HepG2 (cell line): ENCODE data around the gene MAP1B. TPM values are rescaled to one million over a fixed set of nuclear protein-coding genes. Genes with fewer than 3 reads are reported as not detected.

Experiments
- ATAC-seq: fragments of 200-7000 bp; cut with Tn5 transposase; 3 replicates; pipeline ENCODE4 v1.9.1; 2020; ENCODE audit warnings: mild to moderate bottlenecking, moderate library complexity
- BruUV-seq: library from RNA; stranded (reverse); fragments of 400-500 nt; replicated peaks from 2 replicates; lab custom pipeline; 2021; lab: Mats Ljungman, UMichigan
- CTCF ChIA-PET: fragments of 300-600 bp; formaldehyde crosslinking; extraction: SDS; loops from one replicate; lab custom pipeline; 2021; ENCODE audit warnings: low total read pairs, inconsistent platforms, low intra/inter-chr PET ratio; lab: Yijun Ruan, JAX
- POLR2A ChIA-PET: fragments of 350-600 bp; sonication (Branson Sonifier 250); formaldehyde crosslinking; loops from one replicate; lab custom pipeline; 2020; ENCODE audit warnings: antibody characterized with exemption, inconsistent platforms; lab: Yijun Ruan, JAX
- DNase-seq: peaks from one replicate; pipeline ENCODE4 v3.0.0-alpha.2; 2015; ENCODE audit warnings: low spot score
- FAIRE-seq: peaks from 3 replicates; lab custom pipeline; 2011; peaks lifted over from hg19 to GRCh38; lab: Jason Lieb, UNC
- H2AFZ ChIP-seq: one replicate; pipeline ENCODE4 v1.6.1; 2011; ENCODE audit warnings: low read length, inconsistent platforms
- H3K27ac ChIP-seq: fragments of 300-600 bp; 3 replicates; pipeline ENCODE4 v1.8.0; 2011; ENCODE audit warnings: mixed run types, mild to moderate bottlenecking, mixed read lengths, low read length, inconsistent platforms; ENCODE audit not compliant: insufficient read depth; ENCODE audit errors: extremely low read length
- H3K27me3 ChIP-seq, 2 experiments: fragments of 200-600 bp in 1 of 2; 2 replicates in 1 of 2; 3 replicates in 1 of 2; pipeline versions ENCODE4 v1.6.0 to v1.8.0; 2011; ENCODE audit warnings: low read length in 2 of 2, mild to moderate bottlenecking in 2 of 2, moderate library complexity in 2 of 2, inconsistent platforms in 1 of 2; ENCODE audit not compliant: insufficient read depth in 2 of 2, control insufficient read depth in 1 of 2
- H3K36me3 ChIP-seq, 2 experiments: fragments of 200-600 bp in 1 of 2; replicated peaks in 1 of 2; 2 replicates in 1 of 2; 3 replicates in 1 of 2; pipeline versions ENCODE4 v1.5.1 to v1.8.0; 2011; ENCODE audit warnings: low read length in 2 of 2, inconsistent platforms in 1 of 2; ENCODE audit not compliant: insufficient read depth in 2 of 2, control insufficient read depth in 1 of 2
- H3K4me1 ChIP-seq: 2 replicates; pipeline ENCODE4 v1.5.1; 2012; ENCODE audit warnings: low read length, inconsistent platforms; ENCODE audit not compliant: insufficient read depth
- H3K4me2 ChIP-seq: 2 replicates; pipeline ENCODE4 v1.6.0; 2011; ENCODE audit warnings: low read depth, low read length, inconsistent platforms
- H3K4me3 ChIP-seq, 3 experiments: fragments of 200-600 bp in 1 of 3; sonication (generic), shearing (Covaris generic) in 1 of 3; replicated peaks in 1 of 3; 2 replicates each; pipeline ENCODE4 v1.5.1; 2011 to 2016; ENCODE audit warnings: low read length in 3 of 3, inconsistent platforms in 2 of 3, low read depth in 2 of 3, mild to moderate bottlenecking in 2 of 3, control low read depth in 1 of 3, mixed read lengths in 1 of 3; ENCODE audit not compliant: insufficient read depth in 1 of 3
- H3K79me2 ChIP-seq: one replicate; pipeline ENCODE4 v1.6.1; 2011; ENCODE audit warnings: low read length, inconsistent platforms; ENCODE audit not compliant: insufficient read depth
- H3K9ac ChIP-seq: 2 replicates; pipeline ENCODE4 v1.6.0; 2011; ENCODE audit warnings: mild to moderate bottlenecking, low read depth, low read length, inconsistent platforms; ENCODE audit not compliant: insufficient read depth
- H3K9me3 ChIP-seq: 2 replicates; pipeline ENCODE4 v1.5.1; 2012; ENCODE audit warnings: mild to moderate bottlenecking, low read length
- H4K20me1 ChIP-seq: 2 replicates; pipeline ENCODE4 v1.6.0; 2011; ENCODE audit warnings: inconsistent platforms, mild to moderate bottlenecking, low read length, moderate library complexity; ENCODE audit not compliant: insufficient read depth
- BORCS8-MEF2B ChIP-seq: sonication (generic); formaldehyde crosslinking; IDR thresholded peaks from 2 replicates; pipeline ENCODE4 v1.8.0; 2022; ENCODE audit warnings: mild to moderate bottlenecking, missing genetic modification reagents
- CREBL2 ChIP-seq: sonication (generic); formaldehyde crosslinking; IDR thresholded peaks from 2 replicates; pipeline ENCODE4 v1.8.1; 2023; ENCODE audit warnings: missing genetic modification reagents, mild to moderate bottlenecking, borderline replicate concordance
- DPF2 ChIP-seq: sonication (generic); formaldehyde crosslinking; IDR thresholded peaks from 2 replicates; pipeline ENCODE4 v1.4.0; 2020; ENCODE audit warnings: mild to moderate bottlenecking, low read depth, missing genetic modification reagents, borderline replicate concordance
- JARID2 ChIP-seq: sonication (generic); formaldehyde crosslinking; IDR thresholded peaks from 2 replicates; pipeline ENCODE4 v1.8.1; 2023; ENCODE audit warnings: missing genetic modification reagents, inconsistent platforms; ENCODE audit not compliant: insufficient replicate concordance
- MED8 ChIP-seq: sonication (generic); formaldehyde crosslinking; IDR thresholded peaks from 2 replicates; pipeline ENCODE4 v1.8.1; 2023; ENCODE audit warnings: mild to moderate bottlenecking, missing genetic modification reagents; ENCODE audit not compliant: insufficient replicate concordance
- MYNN ChIP-seq: sonication (generic); formaldehyde crosslinking; IDR thresholded peaks from 2 replicates; pipeline ENCODE4 v1.4.0; 2020; ENCODE audit warnings: mild to moderate bottlenecking, low read depth, missing genetic modification reagents
- NR2F6 ChIP-seq, 2 experiments: IDR thresholded peaks; 2 replicates each; pipeline ENCODE4 v1.6.1; 2016; ENCODE audit warnings: antibody characterized with exemption in 1 of 2, mild to moderate bottlenecking in 1 of 2
- PATZ1 ChIP-seq: sonication (generic); formaldehyde crosslinking; IDR thresholded peaks from 2 replicates; pipeline ENCODE4 v1.4.0; 2020; ENCODE audit warnings: missing genetic modification reagents
- PCBP2 ChIP-seq: fragments of 200-400 bp; formaldehyde crosslinking; optimal IDR thresholded peaks from 2 replicates; pipeline ENCODE3; 2018; ENCODE audit warnings: low read length, low read depth; ENCODE audit not compliant: poor library complexity, severe bottlenecking
- RELA ChIP-seq: sonication (generic); formaldehyde crosslinking; IDR thresholded peaks from 2 replicates; pipeline ENCODE4 v1.4.0; 2020; ENCODE audit warnings: missing genetic modification reagents
- SAP130 ChIP-seq: IDR thresholded peaks from 2 replicates; pipeline ENCODE4 v1.6.1; 2016; ENCODE audit warnings: low read depth
- SCMH1 ChIP-seq: sonication (generic); formaldehyde crosslinking; IDR thresholded peaks from 2 replicates; pipeline ENCODE4 v1.9.0; 2021; ENCODE audit warnings: missing genetic modification reagents, mild to moderate bottlenecking, borderline replicate concordance
- ZC3H13 ChIP-seq: sonication (generic); formaldehyde crosslinking; IDR thresholded peaks from 2 replicates; pipeline ENCODE4 v1.8.1; 2023; ENCODE audit warnings: mild to moderate bottlenecking, missing genetic modification reagents, moderate library complexity
- ZFP91 ChIP-seq: sonication (generic); formaldehyde crosslinking; IDR thresholded peaks from 2 replicates; pipeline ENCODE4 v1.9.0; 2022; ENCODE audit warnings: missing genetic modification reagents, mild to moderate bottlenecking, borderline replicate concordance
- ZNF234 ChIP-seq: sonication (generic); formaldehyde crosslinking; conservative IDR thresholded peaks from 2 replicates; pipeline ENCODE4 v1.5.1; 2020; ENCODE audit warnings: mild to moderate bottlenecking, missing genetic modification reagents
- ZNF282 ChIP-seq: fragments of 450-650 bp; IDR thresholded peaks from 2 replicates; pipeline ENCODE4 v1.6.1; 2018; ENCODE audit not compliant: partially characterized antibody
- ZNF468 ChIP-seq: sonication (generic); formaldehyde crosslinking; IDR thresholded peaks from 2 replicates; pipeline ENCODE4 v1.8.0; 2022; ENCODE audit warnings: mild to moderate bottlenecking, moderate library complexity, missing genetic modification reagents
- ZNF589 ChIP-seq: sonication (generic); formaldehyde crosslinking; conservative IDR thresholded peaks from 2 replicates; pipeline ENCODE4 v1.8.0; 2022; ENCODE audit warnings: mild to moderate bottlenecking, moderate library complexity, missing genetic modification reagents
- WGBS: methylation state at CpG from one replicate; pipeline ENCODE4 v1.1.6; 2017; ENCODE audit warnings: low lambda C conversion rate; 5-methylcytosine and 5-hydroxymethylcytosine counted together
- in situ Hi-C: cut with HindIII; loops from 2 replicates; pipeline ENCODE4 v1.10.0; 2017; ENCODE audit warnings: low pct_unique_long_range_greater_than_20kb; ENCODE audit not compliant: extremely low pct_ligation_motif_present
- intact Hi-C: fragments of 100-400 bp; cut with micrococcal nuclease; formaldehyde crosslinking; loops from one replicate; pipeline ENCODE4 v1.10.0; 2022; ENCODE audit not compliant: unreplicated experiment
- polyA plus RNA-seq, 8 experiments: library from polyadenylated mRNA; depleted of rRNA in 3 of 8; stranded (reverse) in 7 of 8; unstranded in 1 of 8; fragments of >200 nt; fragmentation: Illumina TruSeq in 4 of 8; extraction: Trizol in 4 of 8; gene quantifications; 2 replicates each; pipeline versions ENCODE4 v1.2.1 to v1.2.3, GENCODE V29; 2011 to 2016; ENCODE audit warnings: low read depth in 4 of 8, missing spikeins in 1 of 8, mixed read lengths in 1 of 8; ENCODE audit not compliant: insufficient read depth in 1 of 8
- total RNA-seq, 5 experiments: library from RNA; depleted of rRNA; stranded (reverse); fragments of >200 nt; fragmentation: Illumina TruSeq; extraction: Trizol; gene quantifications; 2 replicates each; pipeline ENCODE4 v1.2.3, GENCODE V29; 2016; ENCODE audit warnings: low read depth in 1 of 5
- TF ChIP-seq, protein P1 (sequence below): sonication (generic); formaldehyde crosslinking; IDR thresholded peaks from 2 replicates; pipeline ENCODE4 v1.4.0; 2020; ENCODE audit warnings: missing genetic modification reagents, borderline replicate concordance

MAP1B gene
- total and polyA plus RNA-seq, 2 of the 13 experiments (the other 11 are each of a cell fraction or from before 2014, with no cell fraction given), result 3.3 to 6.2 TPM

- Histone ChIP-seq H4K20me1 (no peaks in the 10 kb centered on the region), H3K9ac (no peak overlapping the region), H3K36me3 (no peaks in the 10 kb centered on the region), H3K79me2 (no peaks in the 10 kb centered on the region), H2AFZ (no peak overlapping the region), H3K4me2 (no peak overlapping the region), H3K4me3 (no peak overlapping the region), H3K4me1 (no peaks in the 10 kb centered on the region), H3K27ac (no peak overlapping the region), H3K9me3 (no peaks in the 10 kb centered on the region), H3K27me3 (peaks cover 0 to 6% of the 10 kb centered on the region in 2 experiments; a peak in 1 of 5 replicates)
- TF ChIP-seq ZC3H13 (CRISPR knock-in tag) (no peak), ZNF234 (no peak), MYNN (no peak), RELA (CRISPR knock-in tag) (no peak), PATZ1 (no peak), ZNF468 (no peak), BORCS8-MEF2B (CRISPR knock-in tag) (no peak), MED8 (CRISPR knock-in tag) (no peak), DPF2 (CRISPR knock-in tag) (no peak), CREBL2 (no peak), NR2F6 (IDR thresholded peaks at IDR 0.05) (no peak), NR2F6 (CRISPR knock-in tag; IDR thresholded peaks at IDR 0.05) (no peak), ZNF589 (CRISPR knock-in tag) (no peak), ZFP91 (CRISPR knock-in tag) (no peak), SAP130 (CRISPR knock-in tag) (no peak), ZNF282 (no peak), SCMH1 (CRISPR knock-in tag) (no peak), PCBP2 (no peak), JARID2 (CRISPR knock-in tag) (no peak)
- TF ChIP-seq, protein P1, sequence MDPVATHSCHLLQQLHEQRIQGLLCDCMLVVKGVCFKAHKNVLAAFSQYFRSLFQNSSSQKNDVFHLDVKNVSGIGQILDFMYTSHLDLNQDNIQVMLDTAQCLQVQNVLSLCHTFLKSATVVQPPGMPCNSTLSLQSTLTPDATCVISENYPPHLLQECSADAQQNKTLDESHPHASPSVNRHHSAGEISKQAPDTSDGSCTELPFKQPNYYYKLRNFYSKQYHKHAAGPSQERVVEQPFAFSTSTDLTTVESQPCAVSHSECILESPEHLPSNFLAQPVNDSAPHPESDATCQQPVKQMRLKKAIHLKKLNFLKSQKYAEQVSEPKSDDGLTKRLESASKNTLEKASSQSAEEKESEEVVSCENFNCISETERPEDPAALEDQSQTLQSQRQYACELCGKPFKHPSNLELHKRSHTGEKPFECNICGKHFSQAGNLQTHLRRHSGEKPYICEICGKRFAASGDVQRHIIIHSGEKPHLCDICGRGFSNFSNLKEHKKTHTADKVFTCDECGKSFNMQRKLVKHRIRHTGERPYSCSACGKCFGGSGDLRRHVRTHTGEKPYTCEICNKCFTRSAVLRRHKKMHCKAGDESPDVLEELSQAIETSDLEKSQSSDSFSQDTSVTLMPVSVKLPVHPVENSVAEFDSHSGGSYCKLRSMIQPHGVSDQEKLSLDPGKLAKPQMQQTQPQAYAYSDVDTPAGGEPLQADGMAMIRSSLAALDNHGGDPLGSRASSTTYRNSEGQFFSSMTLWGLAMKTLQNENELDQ (CRISPR knock-in tag), result no peak
- intact Hi-C loops, result no loop called here
- in situ Hi-C loops, result no loop called here
- ChIA-PET POLR2A (no interaction called here), CTCF (no interaction called here)
- 11% methylated on average over 6 of the region's 6 CpGs for WGBS
- ATAC-seq (no peak), FAIRE-seq (no peak), DNase-seq (no peak)
- BruUV-seq, result no TSS peak
Observed at GRCh38 chr5:72074251-72074650, 33.0 kb upstream of the MAP1B start.
